ENCODE results near the gene LSMEM2. TPM values are rescaled to one million over a fixed set of nuclear protein-coding genes. Genes with fewer than 3 reads are reported as not detected.
A peak's percentile ranks its signal among the peaks of the same experiment; 100 is the strongest.

Gene LSMEM2
- total and polyA plus RNA-seq, 8 donors = 0.15 to 0.61 (median 0.41) TPM; not detected in 1

DNA sequence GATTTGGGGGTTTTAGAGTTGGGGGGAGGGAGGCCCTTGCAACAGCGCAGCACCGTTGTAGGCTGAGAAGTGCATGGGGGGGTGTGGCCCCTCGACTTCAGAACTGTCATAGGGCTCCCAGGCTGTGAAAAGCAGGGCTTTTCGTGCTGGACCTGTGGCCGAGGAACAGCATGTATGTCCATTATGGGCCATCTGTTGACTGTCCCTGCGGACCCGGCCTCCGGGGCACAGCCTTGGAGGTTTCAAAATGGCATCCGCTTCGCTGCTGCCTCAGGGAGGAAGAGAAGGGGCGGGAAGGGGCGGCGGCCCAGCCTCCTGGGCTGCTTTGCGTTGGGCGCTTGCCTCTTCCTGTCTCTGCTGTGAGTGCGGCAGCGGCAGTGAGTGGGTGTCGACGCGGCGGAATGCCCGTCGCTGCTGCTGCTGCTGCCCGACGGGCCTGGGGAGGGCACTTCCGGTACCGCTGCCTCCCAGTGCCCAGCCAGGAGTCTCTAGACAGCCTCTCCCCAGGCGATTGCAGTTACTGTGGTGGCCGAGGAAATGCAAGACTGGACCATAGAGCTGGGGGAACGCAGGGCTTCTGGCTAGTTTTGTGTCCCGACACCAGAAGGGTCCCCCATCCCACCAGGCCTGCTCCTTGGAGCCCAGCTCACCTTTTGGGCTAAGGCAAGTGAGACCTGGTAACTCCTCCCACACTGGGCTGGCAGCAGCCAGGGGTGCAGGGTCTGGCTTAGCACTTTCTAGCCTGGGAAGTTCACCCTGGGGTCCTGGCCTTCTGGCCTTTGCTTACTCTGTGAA lies 40.9 kb upstream of the LSMEM2 start:
- Histone ChIP-seq H3K4me1 (peaks cover 32 to 74% of the 10 kb centered on the region in 2 donors), H3K9me3 (no peaks in the 10 kb centered on the region), H3K36me3 (peaks cover 0 to 34% of the 10 kb centered on the region in 2 donors), H3K27me3 (no peaks in the 10 kb centered on the region), H3K27ac (peak overlapping the region; percentile 92 to 98), H3K4me3 (peak overlapping the region; percentile 89 to 94)
- intact Hi-C loops (cut with DNase I) = no loop called here
- DNase-seq (peak; percentile 65 to 98 (median 89)), ATAC-seq (peak; percentile 61)
- TF ChIP-seq, protein P1, sequence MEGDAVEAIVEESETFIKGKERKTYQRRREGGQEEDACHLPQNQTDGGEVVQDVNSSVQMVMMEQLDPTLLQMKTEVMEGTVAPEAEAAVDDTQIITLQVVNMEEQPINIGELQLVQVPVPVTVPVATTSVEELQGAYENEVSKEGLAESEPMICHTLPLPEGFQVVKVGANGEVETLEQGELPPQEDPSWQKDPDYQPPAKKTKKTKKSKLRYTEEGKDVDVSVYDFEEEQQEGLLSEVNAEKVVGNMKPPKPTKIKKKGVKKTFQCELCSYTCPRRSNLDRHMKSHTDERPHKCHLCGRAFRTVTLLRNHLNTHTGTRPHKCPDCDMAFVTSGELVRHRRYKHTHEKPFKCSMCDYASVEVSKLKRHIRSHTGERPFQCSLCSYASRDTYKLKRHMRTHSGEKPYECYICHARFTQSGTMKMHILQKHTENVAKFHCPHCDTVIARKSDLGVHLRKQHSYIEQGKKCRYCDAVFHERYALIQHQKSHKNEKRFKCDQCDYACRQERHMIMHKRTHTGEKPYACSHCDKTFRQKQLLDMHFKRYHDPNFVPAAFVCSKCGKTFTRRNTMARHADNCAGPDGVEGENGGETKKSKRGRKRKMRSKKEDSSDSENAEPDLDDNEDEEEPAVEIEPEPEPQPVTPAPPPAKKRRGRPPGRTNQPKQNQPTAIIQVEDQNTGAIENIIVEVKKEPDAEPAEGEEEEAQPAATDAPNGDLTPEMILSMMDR (IDR thresholded peaks at IDR 0.05) = no peak

DNA sequence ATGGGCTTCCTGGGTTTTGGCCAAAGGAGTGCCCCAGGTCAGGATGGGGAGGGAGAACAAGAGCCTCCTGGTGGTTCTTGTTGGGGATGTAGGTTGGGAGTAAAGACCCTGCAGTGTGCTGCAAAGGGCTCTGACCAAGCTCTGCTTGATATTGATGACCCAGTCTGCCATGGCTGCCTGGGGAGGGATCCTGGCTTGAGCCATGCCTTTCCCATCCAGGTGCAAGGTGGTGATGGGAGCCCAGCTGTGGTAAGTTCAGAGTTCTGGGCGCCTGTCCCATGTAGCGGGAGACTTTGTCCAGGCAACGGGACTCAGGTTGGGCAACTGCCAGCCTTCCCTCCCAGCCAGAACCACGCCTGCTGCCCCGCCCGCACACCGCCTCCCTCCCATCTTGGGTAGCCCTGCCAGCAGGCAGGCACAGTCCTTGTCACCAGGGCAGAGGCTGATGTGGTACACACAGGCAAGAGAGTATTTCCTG lies 40.3 kb upstream of the LSMEM2 start:
- Histone ChIP-seq H3K4me1 (peaks cover 36 to 74% of the 10 kb centered on the region in 2 donors), H3K9me3 (no peaks in the 10 kb centered on the region), H3K27ac (peak overlapping the region; percentile 92 to 98), H3K36me3 (peaks cover 0 to 34% of the 10 kb centered on the region in 2 donors), H3K27me3 (no peaks in the 10 kb centered on the region), H3K4me3 (peak overlapping the region; percentile 89 to 94)
- DNase-seq (peak in 2 of 4 donors; percentile 88 to 94), ATAC-seq (peak; percentile 39)
- TF ChIP-seq, protein P1 (IDR thresholded peaks at IDR 0.05) = no peak
- intact Hi-C loops (cut with DNase I) = no loop called here

DNA sequence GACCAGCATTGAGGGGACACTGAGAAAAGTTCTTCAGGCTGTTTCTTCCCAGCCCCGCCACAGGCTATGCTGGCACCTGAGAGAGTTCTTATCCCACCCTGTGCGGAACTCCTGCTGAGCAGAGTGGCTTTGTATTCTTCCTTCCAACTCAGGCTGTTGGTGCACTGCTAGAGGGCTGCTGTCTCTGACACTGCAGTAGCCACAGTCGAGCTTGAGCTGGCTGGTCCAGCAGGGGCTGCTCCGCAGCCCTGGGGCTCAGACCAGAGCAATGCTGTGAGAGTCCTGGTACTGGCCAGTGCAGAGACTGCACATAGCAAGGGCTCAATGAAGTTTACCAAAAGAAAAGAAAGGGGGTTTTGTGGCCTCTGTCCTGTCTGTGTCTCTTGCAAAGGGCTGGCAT lies 39.2 kb upstream of the LSMEM2 start:
- no peaks in the 10 kb centered on the region for H3K9me3 ChIP-seq
- peak overlapping the region in 1 of 2 donors; percentile 98 for H3K27ac ChIP-seq
- no peaks in the 10 kb centered on the region for H3K27me3 ChIP-seq
- TF ChIP-seq, protein P1 (IDR thresholded peaks at IDR 0.05) = no peak
- ATAC-seq = no peak
- H3K4me3 ChIP-seq = peak overlapping the region in 1 of 2 donors; percentile 94
- H3K36me3 ChIP-seq = peaks cover 0 to 41% of the 10 kb centered on the region in 2 donors
- intact Hi-C loops (cut with DNase I) = no loop called here
- peaks cover 44 to 74% of the 10 kb centered on the region in 2 donors for H3K4me1 ChIP-seq
- DNase-seq = no peak

DNA sequence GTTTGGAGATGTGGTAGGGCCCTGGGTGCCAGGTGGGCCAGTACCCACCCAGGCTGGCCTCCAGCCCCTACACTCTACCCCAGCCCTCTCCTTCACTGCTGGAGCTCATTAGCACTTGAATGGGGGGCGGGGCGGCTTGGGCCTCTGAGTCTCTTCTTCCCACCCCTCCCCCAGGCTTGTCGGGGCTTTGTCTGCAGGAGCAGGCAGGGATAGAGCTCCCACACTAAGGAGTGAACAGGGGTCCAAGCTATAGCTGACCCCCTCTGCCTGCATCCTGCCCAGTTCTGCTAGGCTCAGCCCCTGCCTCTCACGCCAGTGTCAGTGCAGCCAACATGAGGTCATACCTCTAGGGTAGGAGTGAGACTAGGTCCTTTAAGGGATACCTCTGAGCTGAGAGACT lies 37.7 kb upstream of the LSMEM2 start:
- H3K9me3 ChIP-seq = no peaks in the 10 kb centered on the region
- H3K27ac ChIP-seq = peak overlapping the region; percentile 88 to 98
- peaks cover 0 to 42% of the 10 kb centered on the region in 2 donors for H3K36me3 ChIP-seq
- intact Hi-C loops (cut with DNase I) = no loop called here
- peaks cover 56 to 81% of the 10 kb centered on the region in 2 donors for H3K4me1 ChIP-seq
- H3K27me3 ChIP-seq = no peaks in the 10 kb centered on the region
- ATAC-seq (no peak), DNase-seq (no peak)
- TF ChIP-seq, protein P1 (IDR thresholded peaks at IDR 0.05) = no peak
- H3K4me3 ChIP-seq = peak overlapping the region in 1 of 2 donors; percentile 26

DNA sequence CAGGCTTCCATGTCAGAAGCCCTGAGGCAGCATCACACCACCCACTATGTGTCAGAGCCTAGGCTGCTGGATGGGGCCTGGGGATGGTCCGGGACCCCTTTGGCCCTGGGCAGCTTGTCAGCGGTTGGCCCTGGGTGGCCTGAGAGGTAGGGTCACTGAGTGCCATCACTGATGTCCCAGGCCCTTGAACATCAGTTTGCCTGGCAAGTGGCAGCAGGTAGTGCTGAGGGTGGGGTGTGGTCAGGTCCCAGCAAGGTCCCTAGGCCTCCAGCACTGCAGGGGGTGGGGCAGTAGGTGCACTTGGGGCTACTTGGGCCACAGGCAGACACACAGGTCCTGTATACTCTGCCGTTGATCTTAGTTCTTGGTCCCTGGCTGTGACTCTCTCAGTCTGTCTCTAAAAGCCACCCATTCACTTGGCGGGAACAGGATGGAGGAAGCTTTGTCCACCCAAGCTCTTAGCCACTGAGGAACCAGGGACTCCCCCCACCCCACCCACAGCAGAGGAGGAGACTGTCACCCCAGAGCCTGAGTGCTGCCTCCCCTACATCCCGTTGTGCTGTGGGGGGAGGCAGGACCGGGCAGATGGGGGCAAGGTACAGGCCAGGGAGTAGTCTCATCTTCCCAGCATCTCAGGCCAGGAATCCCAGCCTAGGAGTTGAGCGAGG lies 37.0 kb upstream of the LSMEM2 start:
- ATAC-seq = no peak
- Histone ChIP-seq H3K4me1 (peaks cover 63 to 87% of the 10 kb centered on the region in 2 donors), H3K4me3 (peak overlapping the region in 1 of 2 donors; percentile 26), H3K36me3 (peaks cover 0 to 42% of the 10 kb centered on the region in 2 donors), H3K9me3 (no peaks in the 10 kb centered on the region), H3K27me3 (no peaks in the 10 kb centered on the region), H3K27ac (peak overlapping the region; percentile 88 to 98)
- DNase-seq = no peak
- intact Hi-C loops (cut with DNase I) = no loop called here
- TF ChIP-seq, protein P1 (IDR thresholded peaks at IDR 0.05) = no peak
